A673 (cell line): ENCODE data around the gene TOP2B.

ENCODE experiments used
- CTCF ChIP-seq: fragments of 300-800, 200-600 bp; sonication (generic); conservative IDR thresholded peaks from 2 replicates; pipeline ENCODE4 v1.5.1; 2017; ENCODE audit warnings: low read depth, mild to moderate bottlenecking, antibody characterized with exemption, low read length, moderate library complexity, mixed read lengths
- EZH2 ChIP-seq: fragments of 200-600 bp; sonication (generic); IDR thresholded peaks from 2 replicates; pipeline ENCODE4 v1.6.1; 2017; ENCODE audit warnings: borderline replicate concordance, low read depth, mild to moderate bottlenecking, mixed read lengths, antibody characterized with exemption, low read length; ENCODE audit not compliant: poor library complexity, severe bottlenecking

- no peak for TF ChIP-seq CTCF
- no peak for TF ChIP-seq EZH2
Measured at GRCh38 chr3:25619382-25619781, 45.3 kb downstream of the TOP2B start.
